Activated naive CD8-positive, alpha-beta T cell treated with anti-CD3 and anti-CD28 coated beads, Interleukin-2, amount 50 U/mL, for 24 hours (primary cell): ENCODE data around the gene HES2.

ENCODE experiments used
- ATAC-seq: fragments of 150-1000 bp; cut with Tn5 transposase; one replicate; pipeline ENCODE4 v1.10.0; 2021
- DNase-seq: peaks from one replicate; pipeline ENCODE4 v3.0.0; 2021
- H3K27ac Mint-ChIP-seq: one replicate; pipeline ENCODE4 v1.8.0; 2021; ENCODE audit warnings: mild to moderate bottlenecking, mixed read lengths
- H3K27me3 Mint-ChIP-seq: one replicate; pipeline ENCODE4 v1.8.0; 2021; ENCODE audit warnings: mixed read lengths
- H3K36me3 Mint-ChIP-seq: one replicate; pipeline ENCODE4 v1.8.0; 2021; ENCODE audit warnings: low read depth, mixed read lengths
- H3K4me1 Mint-ChIP-seq: one replicate; pipeline ENCODE4 v1.8.0; 2021; ENCODE audit warnings: mixed read lengths
- H3K4me3 Mint-ChIP-seq: one replicate; pipeline ENCODE4 v1.8.0; 2021; ENCODE audit warnings: mild to moderate bottlenecking, moderate library complexity, mixed read lengths
- H3K9me3 Mint-ChIP-seq: one replicate; pipeline ENCODE4 v1.8.0; 2021; ENCODE audit warnings: mixed read lengths

Gene HES2

DNA sequence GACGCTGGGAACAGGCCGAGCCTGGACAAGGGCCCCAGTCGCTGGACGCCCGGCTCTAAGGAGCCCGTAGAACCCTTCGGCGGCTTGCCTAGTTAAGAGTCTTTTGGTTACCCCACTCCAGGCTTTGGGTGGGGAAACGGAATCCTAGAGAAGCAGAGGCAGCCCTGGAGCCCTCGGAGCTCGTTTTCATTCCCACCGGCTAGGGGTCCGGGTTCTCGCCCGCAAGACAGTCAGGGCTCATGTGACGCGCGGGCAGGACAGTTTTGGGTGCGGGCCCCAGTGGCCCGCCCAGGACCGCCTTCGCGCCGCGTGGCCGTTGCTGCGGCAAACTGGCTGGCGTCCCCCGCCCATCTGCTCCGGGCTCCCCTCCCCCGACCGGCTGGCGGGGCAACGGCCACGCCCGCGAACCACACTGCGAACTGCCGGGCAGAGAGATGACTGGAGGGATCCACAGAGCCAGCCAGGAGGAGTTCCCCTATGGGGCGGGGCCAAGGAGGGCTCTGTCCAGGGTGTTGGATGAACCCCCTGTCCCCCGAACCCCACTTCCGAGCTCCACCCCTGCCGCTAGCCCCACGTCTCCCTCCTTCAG lies 829 bp upstream of the HES2 start:
- ATAC-seq (no peak), DNase-seq (no peak)
- H3K27ac Mint-ChIP-seq, result no peak overlapping the region
- peaks cover 8% of the 10 kb centered on the region for H3K4me1 Mint-ChIP-seq
- H3K27me3 Mint-ChIP-seq, result peaks cover 75% of the 10 kb centered on the region
- H3K36me3 Mint-ChIP-seq, result no peaks in the 10 kb centered on the region
- H3K4me3 Mint-ChIP-seq, result no peak overlapping the region
- H3K9me3 Mint-ChIP-seq, result no peaks in the 10 kb centered on the region

GRCh38 chr1:6419397-6419803 lies 319 bp downstream of the HES2 start:
- Mint-ChIP-seq H3K9me3 (no peaks in the 10 kb centered on the region), H3K27ac (no peak overlapping the region), H3K4me3 (no peak overlapping the region), H3K36me3 (no peaks in the 10 kb centered on the region), H3K27me3 (peaks cover 80% of the 10 kb centered on the region), H3K4me1 (peaks cover 10% of the 10 kb centered on the region)
- DNase-seq (no peak), ATAC-seq (no peak)

GRCh38 chr1:6418668-6419396 lies 887 bp downstream of the HES2 start:
- no peaks in the 10 kb centered on the region for H3K9me3 Mint-ChIP-seq
- peaks cover 78% of the 10 kb centered on the region for H3K27me3 Mint-ChIP-seq
- DNase-seq, result no peak
- no peak overlapping the region for H3K4me3 Mint-ChIP-seq
- ATAC-seq, result no peak
- H3K36me3 Mint-ChIP-seq, result no peaks in the 10 kb centered on the region
- peaks cover 5% of the 10 kb centered on the region for H3K4me1 Mint-ChIP-seq
- no peak overlapping the region for H3K27ac Mint-ChIP-seq

DNA sequence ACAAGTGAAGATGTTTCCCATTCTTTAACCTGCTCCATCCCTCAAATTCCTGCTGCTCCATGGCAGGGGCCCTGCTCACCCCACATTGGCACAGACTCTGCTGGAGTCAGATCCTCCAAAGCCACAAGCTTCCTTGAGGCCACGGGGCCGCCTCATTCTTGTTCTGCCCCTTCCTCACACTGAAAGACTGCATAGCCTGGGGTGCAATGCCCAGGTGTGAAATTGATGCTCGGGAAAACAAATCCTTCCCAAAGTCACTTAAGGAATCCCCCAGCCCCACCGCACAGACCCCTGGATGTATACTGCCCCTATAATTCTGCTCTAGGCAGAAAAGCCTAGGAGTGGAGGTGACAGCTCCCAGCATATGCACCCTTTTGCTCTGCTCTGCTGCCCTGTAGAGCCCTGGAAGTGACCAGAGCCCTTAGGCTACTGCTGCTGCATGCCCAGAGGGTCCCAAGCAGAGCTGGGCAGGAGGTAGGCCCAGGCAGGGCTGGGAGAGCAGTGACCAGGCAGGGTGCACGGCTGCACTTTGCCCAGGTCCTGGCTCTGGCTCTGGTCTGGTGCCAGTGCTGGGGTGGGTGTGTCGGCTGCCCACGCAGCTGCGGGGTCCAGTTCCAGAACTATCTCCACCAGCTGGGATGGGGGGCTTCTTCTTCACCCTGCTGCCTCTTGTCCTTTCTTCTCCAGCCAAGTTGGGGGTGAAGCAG lies 1.6 kb downstream of the HES2 start:
- no peak for ATAC-seq
- Mint-ChIP-seq H3K27ac (no peak overlapping the region), H3K27me3 (peaks cover 76% of the 10 kb centered on the region), H3K4me1 (peaks cover 5% of the 10 kb centered on the region), H3K4me3 (no peak overlapping the region), H3K36me3 (no peaks in the 10 kb centered on the region), H3K9me3 (no peaks in the 10 kb centered on the region)
- DNase-seq, result no peak

GRCh38 chr1:6416906-6417305 lies 2.8 kb downstream of the HES2 start:
- no peak for DNase-seq
- H3K4me1 Mint-ChIP-seq, result peaks cover 5% of the 10 kb centered on the region
- ATAC-seq, result no peak
- H3K4me3 Mint-ChIP-seq, result no peak overlapping the region
- peaks cover 72% of the 10 kb centered on the region for H3K27me3 Mint-ChIP-seq
- no peaks in the 10 kb centered on the region for H3K9me3 Mint-ChIP-seq
- H3K27ac Mint-ChIP-seq, result no peak overlapping the region
- H3K36me3 Mint-ChIP-seq, result no peaks in the 10 kb centered on the region

GRCh38 chr1:6416295-6416656 lies 3.4 kb downstream of the HES2 start:
- no peak overlapping the region for H3K27ac Mint-ChIP-seq
- no peak overlapping the region for H3K4me3 Mint-ChIP-seq
- DNase-seq (no peak), ATAC-seq (no peak)
- H3K27me3 Mint-ChIP-seq, result peaks cover 66% of the 10 kb centered on the region
- H3K36me3 Mint-ChIP-seq, result no peaks in the 10 kb centered on the region
- H3K9me3 Mint-ChIP-seq, result no peaks in the 10 kb centered on the region
- peaks cover 5% of the 10 kb centered on the region for H3K4me1 Mint-ChIP-seq

- H3K9me3 Mint-ChIP-seq, result no peaks in the 10 kb centered on the region
- peaks cover 58% of the 10 kb centered on the region for H3K27me3 Mint-ChIP-seq
- H3K36me3 Mint-ChIP-seq, result no peaks in the 10 kb centered on the region
- ATAC-seq, result no peak
- no peak overlapping the region for H3K27ac Mint-ChIP-seq
- no peak for DNase-seq
- peaks cover 3% of the 10 kb centered on the region for H3K4me1 Mint-ChIP-seq
- H3K4me3 Mint-ChIP-seq, result no peak overlapping the region
These were observed 4.7 kb downstream of the HES2 start for GRCh38 chr1:6414881-6415626.

- peak; percentile 89 for ATAC-seq
- H3K27me3 Mint-ChIP-seq, result peaks cover 58% of the 10 kb centered on the region
- H3K4me1 Mint-ChIP-seq, result peaks cover 3% of the 10 kb centered on the region
- H3K4me3 Mint-ChIP-seq, result no peak overlapping the region
- H3K27ac Mint-ChIP-seq, result no peak overlapping the region
- no peaks in the 10 kb centered on the region for H3K9me3 Mint-ChIP-seq
- DNase-seq, result peak; percentile 60
- H3K36me3 Mint-ChIP-seq, result no peaks in the 10 kb centered on the region
These were observed 5.3 kb downstream of the HES2 start for GRCh38 chr1:6414443-6414844.

DNA sequence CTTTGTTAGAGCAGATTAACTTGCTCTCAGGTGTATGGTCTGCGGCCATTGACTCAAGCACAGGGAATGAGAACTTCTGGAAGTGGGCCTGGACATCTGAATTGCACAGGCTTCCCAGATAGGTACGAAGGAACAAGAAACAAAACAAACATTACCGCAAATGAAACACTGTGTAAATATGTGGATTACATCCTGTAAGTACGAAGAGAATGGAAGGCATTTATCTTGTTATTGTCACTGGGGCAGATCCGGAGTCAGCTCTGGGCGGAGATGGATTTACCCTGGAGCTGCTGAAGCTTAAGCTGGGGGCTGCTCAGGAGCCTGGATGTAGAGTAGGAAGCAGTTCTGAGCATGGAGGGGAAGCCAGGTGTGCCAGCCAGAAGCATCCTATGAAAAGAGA lies 6.8 kb downstream of the HES2 start:
- peaks cover 3% of the 10 kb centered on the region for H3K4me1 Mint-ChIP-seq

DNA sequence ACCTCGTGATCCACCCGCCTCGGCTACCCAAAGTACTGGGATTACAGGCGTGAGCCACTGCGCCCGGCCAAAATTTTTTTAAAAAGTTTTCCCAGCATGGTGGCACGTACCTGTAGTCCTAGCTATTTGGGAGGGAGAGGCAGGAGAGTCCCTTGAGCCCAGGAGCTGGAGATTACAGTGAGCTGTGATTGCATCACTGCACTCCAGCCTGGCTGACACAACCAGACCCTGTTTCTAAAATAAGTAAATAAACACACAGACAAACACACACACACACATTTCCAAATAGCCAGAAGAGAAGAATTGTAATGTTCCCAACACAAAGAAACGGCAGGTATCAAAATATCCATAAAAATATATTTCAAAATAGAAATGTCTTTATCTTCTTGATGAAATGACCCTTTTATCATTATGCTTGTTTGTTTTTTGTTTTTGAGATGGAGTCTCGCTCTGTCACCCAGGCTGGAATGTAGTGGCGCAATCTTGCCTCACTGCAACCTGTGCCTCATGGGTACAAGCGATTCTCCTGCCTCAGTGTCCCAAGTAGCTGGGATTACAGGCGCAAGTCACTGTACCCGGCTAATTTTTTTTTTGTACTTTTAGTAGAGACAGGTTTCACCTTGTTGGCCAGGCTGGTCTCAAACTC lies 9.3 kb downstream of the HES2 start:
- DNase-seq, result no peak
- H3K4me1 Mint-ChIP-seq, result peaks cover 3% of the 10 kb centered on the region
- no peak overlapping the region for H3K27ac Mint-ChIP-seq
- H3K4me3 Mint-ChIP-seq, result no peak overlapping the region
- ATAC-seq, result no peak
- H3K9me3 Mint-ChIP-seq, result no peaks in the 10 kb centered on the region
- no peaks in the 10 kb centered on the region for H3K36me3 Mint-ChIP-seq
- H3K27me3 Mint-ChIP-seq, result peaks cover 29% of the 10 kb centered on the region

More for the DNA sequence above, 6.8 kb downstream of the HES2 start:
- H3K4me3 Mint-ChIP-seq, result no peak overlapping the region
- H3K9me3 Mint-ChIP-seq, result no peaks in the 10 kb centered on the region
- peaks cover 53% of the 10 kb centered on the region for H3K27me3 Mint-ChIP-seq
- ATAC-seq (no peak), DNase-seq (no peak)
- H3K36me3 Mint-ChIP-seq, result no peaks in the 10 kb centered on the region
- no peak overlapping the region for H3K27ac Mint-ChIP-seq

DNA sequence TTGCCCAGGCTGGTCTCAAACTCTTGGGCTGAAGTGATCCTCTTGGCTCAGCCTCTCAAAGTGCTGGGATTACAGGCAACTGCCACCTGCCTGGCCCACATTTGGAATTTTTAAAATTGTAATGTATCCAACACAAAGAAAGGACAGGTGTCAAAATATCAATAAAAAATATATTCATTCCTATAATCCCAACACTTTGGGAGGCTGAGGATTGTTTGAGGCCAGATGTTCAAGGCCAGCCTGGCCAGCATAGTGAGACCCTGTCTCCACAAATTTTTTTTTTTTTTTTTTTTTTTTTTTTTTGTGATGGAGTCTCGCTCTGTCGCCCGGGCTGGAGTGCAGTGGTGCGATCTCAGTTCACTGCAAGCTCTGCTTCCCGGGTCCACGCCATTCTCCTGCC lies 10.0 kb downstream of the HES2 start:
- Mint-ChIP-seq H3K27ac (no peak overlapping the region), H3K9me3 (no peaks in the 10 kb centered on the region), H3K4me1 (peaks cover 3% of the 10 kb centered on the region), H3K36me3 (no peaks in the 10 kb centered on the region), H3K4me3 (no peak overlapping the region), H3K27me3 (peaks cover 26% of the 10 kb centered on the region)
- ATAC-seq, result no peak
- no peak for DNase-seq

GRCh38 chr1:6409053-6409452 lies 10.7 kb downstream of the HES2 start:
- H3K4me1 Mint-ChIP-seq, result no peaks in the 10 kb centered on the region
- ATAC-seq (no peak), DNase-seq (no peak)
- H3K4me3 Mint-ChIP-seq, result no peak overlapping the region
- H3K9me3 Mint-ChIP-seq, result no peaks in the 10 kb centered on the region
- peaks cover 20% of the 10 kb centered on the region for H3K27me3 Mint-ChIP-seq
- no peaks in the 10 kb centered on the region for H3K36me3 Mint-ChIP-seq
- H3K27ac Mint-ChIP-seq, result no peak overlapping the region

GRCh38 chr1:6408023-6408422 lies 11.7 kb downstream of the HES2 start:
- Mint-ChIP-seq H3K9me3 (no peaks in the 10 kb centered on the region), H3K27me3 (peaks cover 15% of the 10 kb centered on the region), H3K4me3 (no peak overlapping the region), H3K36me3 (no peaks in the 10 kb centered on the region), H3K27ac (no peak overlapping the region), H3K4me1 (no peaks in the 10 kb centered on the region)
- ATAC-seq (no peak), DNase-seq (no peak)

- no peak for ATAC-seq
These were observed 18.0 kb downstream of the HES2 start for GRCh38 chr1:6401673-6402072.

More at GRCh38 chr1:6401673-6402072, 18.0 kb downstream of the HES2 start:
- no peak for DNase-seq
- Mint-ChIP-seq H3K4me3 (no peak overlapping the region), H3K9me3 (no peaks in the 10 kb centered on the region), H3K27me3 (peaks cover 7% of the 10 kb centered on the region), H3K36me3 (no peaks in the 10 kb centered on the region), H3K27ac (no peak overlapping the region), H3K4me1 (no peaks in the 10 kb centered on the region)
